H9 (cell line): ENCODE data around the gene IQCM. TPM values are rescaled to one million over a fixed set of nuclear protein-coding genes. Genes with fewer than 3 reads are reported as not detected.

Experiments used
- DNase-seq: peaks from one replicate; pipeline ENCODE4 v3.0.0-alpha.2; 2017
- H2AFZ ChIP-seq: one replicate; pipeline ENCODE4 v1.6.1; 2013; ENCODE audit warnings: mild to moderate bottlenecking, low read length, control low read depth, moderate library complexity
- H2AK5ac ChIP-seq: 2 replicates; pipeline ENCODE4 v1.6.1; 2013; ENCODE audit warnings: low read length, control low read depth, mixed read lengths; ENCODE audit not compliant: insufficient read length
- H2BK120ac ChIP-seq: one replicate; pipeline ENCODE4 v1.6.1; 2013; ENCODE audit warnings: low read depth, mild to moderate bottlenecking, low read length, control low read depth, inconsistent platforms; ENCODE audit not compliant: poor library complexity, severe bottlenecking
- H2BK12ac ChIP-seq: 2 replicates; pipeline ENCODE4 v1.6.1; 2013; ENCODE audit warnings: low read length, control low read depth, mixed read lengths, low read depth; ENCODE audit not compliant: insufficient read length
- H2BK15ac ChIP-seq: 2 replicates; pipeline ENCODE4 v1.6.1; 2013; ENCODE audit warnings: low read depth, low read length, control low read depth
- H2BK20ac ChIP-seq: one replicate; pipeline ENCODE4 v1.6.1; 2013; ENCODE audit warnings: low read depth, mild to moderate bottlenecking, low read length, control low read depth, inconsistent platforms; ENCODE audit not compliant: poor library complexity, severe bottlenecking
- H2BK5ac ChIP-seq: 2 replicates; pipeline ENCODE4 v1.6.1; 2013; ENCODE audit warnings: low read length, control low read depth, mixed read lengths; ENCODE audit not compliant: insufficient read length
- H3K14ac ChIP-seq: 2 replicates; pipeline ENCODE4 v1.6.1; 2013; ENCODE audit warnings: low read length, control low read depth; ENCODE audit not compliant: insufficient read depth
- H3K18ac ChIP-seq: 2 replicates; pipeline ENCODE4 v1.6.1; 2013; ENCODE audit warnings: low read depth, mild to moderate bottlenecking, mixed read lengths, low read length, control low read depth; ENCODE audit not compliant: insufficient read length
- H3K23ac ChIP-seq: 2 replicates; pipeline ENCODE4 v1.6.1; 2013; ENCODE audit warnings: low read length, control low read depth, mixed read lengths, low read depth; ENCODE audit not compliant: insufficient read length
- H3K23me2 ChIP-seq: 2 replicates; pipeline ENCODE4 v1.6.1; 2013; ENCODE audit warnings: low read depth, mild to moderate bottlenecking, mixed read lengths, low read length, control low read depth; ENCODE audit not compliant: insufficient read length, poor library complexity, severe bottlenecking
- H3K27ac ChIP-seq: 2 replicates; pipeline ENCODE4 v1.5.1; 2013; ENCODE audit warnings: low read length, control low read depth, mixed read lengths, low read depth; ENCODE audit not compliant: insufficient read length
- H3K27me3 ChIP-seq: 2 replicates; pipeline ENCODE4 v1.6.1; 2013; ENCODE audit warnings: low read length, control low read depth, inconsistent platforms; ENCODE audit not compliant: insufficient read depth
- H3K4ac ChIP-seq: 2 replicates; pipeline ENCODE4 v1.6.1; 2013; ENCODE audit warnings: low read depth, mild to moderate bottlenecking, control low read depth, inconsistent platforms, low read length, moderate library complexity
- H3K4me1 ChIP-seq: 2 replicates; pipeline ENCODE4 v1.6.1; 2013; ENCODE audit warnings: low read length, control low read depth, inconsistent platforms; ENCODE audit not compliant: insufficient read depth
- H3K4me2 ChIP-seq: 2 replicates; pipeline ENCODE4 v1.6.1; 2013; ENCODE audit warnings: low read length, control low read depth, mixed read lengths; ENCODE audit not compliant: insufficient read length, insufficient read depth
- H3K56ac ChIP-seq: 2 replicates; pipeline ENCODE4 v1.6.1; 2013; ENCODE audit warnings: low read depth, mild to moderate bottlenecking, mixed read lengths, low read length, control low read depth; ENCODE audit not compliant: insufficient read length
- H3K79me1 ChIP-seq: 2 replicates; pipeline ENCODE4 v1.6.1; 2013; ENCODE audit warnings: low read depth, mild to moderate bottlenecking, moderate library complexity, low read length, control low read depth, inconsistent platforms; ENCODE audit not compliant: insufficient read depth, poor library complexity, severe bottlenecking
- H3K79me2 ChIP-seq: 2 replicates; pipeline ENCODE4 v1.6.1; 2013; ENCODE audit warnings: low read length, control low read depth, inconsistent platforms; ENCODE audit not compliant: insufficient read depth
- H3K9ac ChIP-seq: 2 replicates; pipeline ENCODE4 v1.6.1; 2013; ENCODE audit warnings: low read length, control low read depth, mixed read lengths; ENCODE audit not compliant: insufficient read length; ENCODE audit errors: extremely low read depth
- H3K9me3 ChIP-seq: one replicate; pipeline ENCODE4 v1.6.1; 2013; ENCODE audit warnings: low read depth, low read length, inconsistent platforms; ENCODE audit not compliant: control insufficient read depth
- H3T11ph ChIP-seq: one replicate; pipeline ENCODE4 v1.6.1; 2013; ENCODE audit warnings: mild to moderate bottlenecking, low read length, control low read depth, inconsistent platforms
- H4K20me1 ChIP-seq: one replicate; pipeline ENCODE4 v1.6.1; 2013; ENCODE audit not compliant: control insufficient read depth, insufficient read length, insufficient read depth
- H4K5ac ChIP-seq: 2 replicates; pipeline ENCODE4 v1.6.1; 2013; ENCODE audit warnings: low read depth, mild to moderate bottlenecking, mixed read lengths, low read length, control low read depth; ENCODE audit not compliant: insufficient read length
- H4K8ac ChIP-seq: replicated peaks from 2 replicates; pipeline ENCODE4 v1.6.1; 2013; ENCODE audit warnings: low read length, control low read depth, mixed read lengths, low read depth; ENCODE audit not compliant: insufficient read length
- H4K91ac ChIP-seq: 2 replicates; pipeline ENCODE4 v1.6.1; 2013; ENCODE audit warnings: low read depth, mild to moderate bottlenecking, moderate library complexity, mixed read lengths, low read length, control low read depth; ENCODE audit not compliant: insufficient read length
- H3K27ac Mint-ChIP-seq, 3 experiments: 2 replicates in 2 of 3; 3 replicates in 1 of 3; pipeline ENCODE4 v1.8.0; 2020 to 2021; ENCODE audit warnings: mixed read lengths in 3 of 3, mild to moderate bottlenecking in 1 of 3, moderate library complexity in 1 of 3
- H3K27me3 Mint-ChIP-seq: 2 replicates; pipeline ENCODE4 v1.8.0; 2021; ENCODE audit warnings: low read depth, mild to moderate bottlenecking, moderate library complexity, mixed read lengths
- H3K36me3 Mint-ChIP-seq, 3 experiments: 2 replicates in 2 of 3; 3 replicates in 1 of 3; pipeline ENCODE4 v1.8.0; 2020 to 2021; ENCODE audit warnings: low read depth in 3 of 3, mixed read lengths in 3 of 3; ENCODE audit not compliant: insufficient read depth in 1 of 3
- H3K4me1 Mint-ChIP-seq, 2 experiments: 2 replicates each; pipeline ENCODE4 v1.8.0; 2020; ENCODE audit warnings: mixed read lengths in 2 of 2
- H3K4me3 Mint-ChIP-seq, 2 experiments: 2 replicates in 1 of 2; 3 replicates in 1 of 2; pipeline ENCODE4 v1.8.0; 2020 to 2021; ENCODE audit warnings: mild to moderate bottlenecking in 2 of 2, mixed read lengths in 2 of 2, moderate library complexity in 1 of 2
- H3K9me3 Mint-ChIP-seq, 2 experiments: 2 replicates in 1 of 2; 3 replicates in 1 of 2; pipeline ENCODE4 v1.8.0; 2020; ENCODE audit warnings: mild to moderate bottlenecking in 2 of 2, mixed read lengths in 2 of 2, moderate library complexity in 1 of 2
- CTCF ChIP-seq: fragments of 200-600 bp; sonication (generic); conservative IDR thresholded peaks from 3 replicates; pipeline ENCODE4 v1.8.0; 2021; ENCODE audit warnings: antibody characterized with exemption, mild to moderate bottlenecking
- WGBS: extraction: QIAGEN DNeasy Blood & Tissue Kit; methylation state at CpG from one replicate; pipeline ENCODE4 v1.1.7; 2013; ENCODE audit warnings: missing lambda C conversion rate, low lambda C conversion rate, mixed read lengths; ENCODE audit not compliant: insufficient read length; ENCODE audit errors: extremely low coverage; 5-methylcytosine and 5-hydroxymethylcytosine counted together
- total RNA-seq: library from RNA; stranded (reverse); gene quantifications from 2 replicates; pipeline ENCODE4 v1.2.1, GENCODE V29; 2021

IQCM gene
- total RNA-seq, 1 experiment from 2014 or later, result 0.15 TPM

GRCh38 chr4:149493492-149493891 lies 322.2 kb downstream of the IQCM start:
- H3K23ac ChIP-seq, result no peak overlapping the region

More at GRCh38 chr4:149493492-149493891, 322.2 kb downstream of the IQCM start:
- Histone ChIP-seq H4K8ac (no peak overlapping the region), H3K79me2 (no peaks in the 10 kb centered on the region), H3K9ac (no peak overlapping the region), H3K9me3 (no peaks in the 10 kb centered on the region), H3K4me1 (no peaks in the 10 kb centered on the region), H2BK20ac (no peak overlapping the region), H2AFZ (no peak overlapping the region), H4K20me1 (no peaks in the 10 kb centered on the region), H3K4me2 (no peak overlapping the region), H3K27me3 (no peaks in the 10 kb centered on the region), H2BK5ac (no peak overlapping the region), H3K23me2 (peaks cover 3% of the 10 kb centered on the region), H2BK12ac (no peak overlapping the region), H3K14ac (no peak overlapping the region), H3T11ph (no peak overlapping the region), H4K91ac (no peak overlapping the region), H3K18ac (no peak overlapping the region), H2BK120ac (no peak overlapping the region), H3K4ac (no peak overlapping the region), H3K27ac (no peak overlapping the region), H4K5ac (no peak overlapping the region), H2AK5ac (no peak overlapping the region), H2BK15ac (no peak overlapping the region), H3K79me1 (no peaks in the 10 kb centered on the region), H3K56ac (no peak overlapping the region)
- no CpG with 5 or more reads among the region's 2 CpGs for WGBS
- DNase-seq, result no peak
- peaks cover 0 to 2% of the 10 kb centered on the region in 2 experiments; a peak in 1 of 5 replicates for H3K9me3 Mint-ChIP-seq
- H3K4me3 Mint-ChIP-seq, result no peak overlapping the region
- no peak overlapping the region for H3K27ac Mint-ChIP-seq
- H3K4me1 Mint-ChIP-seq, result peaks cover 3 to 4% of the 10 kb centered on the region in 2 experiments; a peak in 3 of 4 replicates
- H3K27me3 Mint-ChIP-seq, result no peaks in the 10 kb centered on the region
- TF ChIP-seq CTCF, result no peak
- H3K36me3 Mint-ChIP-seq, result peaks cover 0 to 4% (median 1%) of the 10 kb centered on the region in 3 experiments; a peak in 3 of 7 replicates
